Esophagus muscularis mucosa (tissue), 4 donors: ENCODE data around the gene KLHL42. TPM values are rescaled to one million over a fixed set of nuclear protein-coding genes. Genes with fewer than 3 reads are reported as not detected.

Experiments used
- DNase-seq: peaks from one replicate; pipeline ENCODE4 v3.0.0-alpha.2; 2017; ENCODE audit errors: extremely low spot score
- H3K27ac ChIP-seq, 4 donors: fragments of 200-600 bp; sonication (generic); replicated peaks in 1 of 4; 1 replicate in 3 of 4; 2 replicates in 1 of 4; pipeline ENCODE4 v1.5.1; 2016 to 2019; ENCODE audit warnings: mild to moderate bottlenecking in 1 of 4
- H3K27me3 ChIP-seq, 4 donors: fragments of 200-600 bp; sonication (generic); one replicate each; pipeline versions ENCODE4 v1.5.1 to v1.6.0; 2016 to 2019
- H3K36me3 ChIP-seq, 4 donors: fragments of 200-600 bp; sonication (generic); one replicate each; pipeline ENCODE4 v1.5.1; 2016 to 2019
- H3K4me1 ChIP-seq, 4 donors: fragments of 200-600 bp; sonication (generic); one replicate each; pipeline ENCODE4 v1.5.1; 2016 to 2019
- H3K4me3 ChIP-seq, 4 donors: fragments of 200-600 bp; sonication (generic); 1 replicate in 2 of 4; 2 replicates in 2 of 4; pipeline ENCODE4 v1.5.1; 2016 to 2019; ENCODE audit warnings: mild to moderate bottlenecking in 4 of 4, moderate library complexity in 1 of 4
- H3K9me3 ChIP-seq, 4 donors: fragments of 200-600 bp; sonication (generic); 1 replicate in 3 of 4; 2 replicates in 1 of 4; pipeline ENCODE4 v1.5.1; 2016 to 2019
- EP300 ChIP-seq: sonication (generic); formaldehyde crosslinking; IDR thresholded peaks from one replicate; pipeline ENCODE4 v1.6.1; 2017; ENCODE audit warnings: antibody characterized with exemption
- POLR2A ChIP-seq: fragments of 450-650 bp; IDR thresholded peaks from one replicate; pipeline ENCODE4 v1.6.1; 2017; ENCODE audit warnings: antibody characterized with exemption, moderate library complexity, mild to moderate bottlenecking, low read depth
- POLR2AphosphoS5 ChIP-seq, 2 donors: sonication (generic); formaldehyde crosslinking; IDR thresholded peaks; one replicate each; pipeline ENCODE4 v1.6.1; 2017; ENCODE audit warnings: antibody characterized with exemption in 2 of 2
- WGBS: methylation state at CpG from one replicate; pipeline ENCODE4 v1.1.5; 2018; 5-methylcytosine and 5-hydroxymethylcytosine counted together
- intact Hi-C: fragments of 100-400 bp; cut with DNase I; formaldehyde crosslinking; loops from one replicate; pipeline ENCODE4 v1.15.1; 2023
- total RNA-seq, 4 donors: library from RNA; depleted of rRNA; stranded (reverse); fragments of >200 nt; gene quantifications; one replicate each; pipeline versions ENCODE4 v1.1.0 to v1.2.1, GENCODE V29; 2016
- TF ChIP-seq, protein P1 (sequence below), 3 experiments: fragments of 200-600 bp in 2 of 3; fragments of 450-650 bp in 1 of 3; sonication (generic) in 2 of 3; IDR thresholded peaks; one replicate each; pipeline ENCODE4 v1.5.1; 2017 to 2019; ENCODE audit warnings: antibody characterized with exemption in 3 of 3, mild to moderate bottlenecking in 2 of 3, moderate library complexity in 1 of 3

The KLHL42 gene
- total RNA-seq, 4 donors from 2014 or later, result 66.1 to 134 (median 91.0) TPM

DNA sequence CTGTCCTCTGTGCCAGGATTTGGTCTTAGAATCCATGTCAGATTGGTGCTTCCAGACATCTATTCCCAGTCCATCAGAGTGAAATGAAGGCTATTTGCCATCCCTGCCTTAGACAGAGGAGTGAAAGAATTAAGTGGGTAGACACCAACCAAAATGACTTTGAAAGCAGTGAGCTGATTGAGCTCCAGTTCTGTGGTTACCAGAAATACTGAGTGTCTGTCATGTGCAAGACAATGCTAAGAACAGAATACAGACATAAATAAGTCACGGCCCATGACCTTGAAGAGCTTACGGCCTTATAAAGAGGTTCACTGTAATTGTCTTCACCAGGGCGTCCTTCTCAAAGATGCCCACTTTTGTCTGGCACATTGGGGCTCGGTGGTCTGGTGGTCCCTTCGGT is 21.6 kb downstream of the KLHL42 start:
- H3K36me3 ChIP-seq, result peaks cover 12 to 53% (median 28%) of the 10 kb centered on the region in 4 donors
- WGBS, result 94% methylated on average over 5 of the region's 5 CpGs
- no peaks in the 10 kb centered on the region for H3K4me1 ChIP-seq
- DNase-seq, result no peak
- intact Hi-C loops, result no loop called here
- no peaks in the 10 kb centered on the region for H3K9me3 ChIP-seq
- no peak overlapping the region for H3K4me3 ChIP-seq
- no peak overlapping the region for H3K27ac ChIP-seq
- TF ChIP-seq POLR2A (no peak), EP300 (no peak), POLR2AphosphoS5 (IDR thresholded peaks at IDR 0.05) (no peak)
- TF ChIP-seq, protein P1, sequence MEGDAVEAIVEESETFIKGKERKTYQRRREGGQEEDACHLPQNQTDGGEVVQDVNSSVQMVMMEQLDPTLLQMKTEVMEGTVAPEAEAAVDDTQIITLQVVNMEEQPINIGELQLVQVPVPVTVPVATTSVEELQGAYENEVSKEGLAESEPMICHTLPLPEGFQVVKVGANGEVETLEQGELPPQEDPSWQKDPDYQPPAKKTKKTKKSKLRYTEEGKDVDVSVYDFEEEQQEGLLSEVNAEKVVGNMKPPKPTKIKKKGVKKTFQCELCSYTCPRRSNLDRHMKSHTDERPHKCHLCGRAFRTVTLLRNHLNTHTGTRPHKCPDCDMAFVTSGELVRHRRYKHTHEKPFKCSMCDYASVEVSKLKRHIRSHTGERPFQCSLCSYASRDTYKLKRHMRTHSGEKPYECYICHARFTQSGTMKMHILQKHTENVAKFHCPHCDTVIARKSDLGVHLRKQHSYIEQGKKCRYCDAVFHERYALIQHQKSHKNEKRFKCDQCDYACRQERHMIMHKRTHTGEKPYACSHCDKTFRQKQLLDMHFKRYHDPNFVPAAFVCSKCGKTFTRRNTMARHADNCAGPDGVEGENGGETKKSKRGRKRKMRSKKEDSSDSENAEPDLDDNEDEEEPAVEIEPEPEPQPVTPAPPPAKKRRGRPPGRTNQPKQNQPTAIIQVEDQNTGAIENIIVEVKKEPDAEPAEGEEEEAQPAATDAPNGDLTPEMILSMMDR (IDR thresholded peaks at IDR 0.05), result no peak
- H3K27me3 ChIP-seq, result no peaks in the 10 kb centered on the region

DNA sequence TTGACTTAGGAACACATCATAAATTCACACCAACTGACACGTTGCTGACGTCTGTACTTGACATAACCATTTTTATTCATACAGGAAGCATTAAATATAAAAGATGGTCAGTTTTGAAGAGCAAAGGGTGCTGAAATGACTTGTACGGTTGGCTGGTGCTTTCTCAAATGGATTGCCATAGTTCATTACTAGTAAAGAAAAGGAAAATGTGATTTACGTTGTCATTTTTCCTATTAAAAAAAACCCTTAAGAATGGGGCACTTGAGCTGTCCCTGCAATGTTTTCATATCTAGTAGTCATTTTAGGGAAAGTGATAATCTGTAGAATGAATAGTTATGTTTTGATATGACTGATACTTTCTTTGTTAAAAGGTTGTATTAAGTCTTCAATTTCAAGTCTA is 22.5 kb downstream of the KLHL42 start:
- no peak overlapping the region for H3K27ac ChIP-seq
- no peak overlapping the region for H3K4me3 ChIP-seq
- intact Hi-C loops, result no loop called here
- H3K9me3 ChIP-seq, result no peaks in the 10 kb centered on the region
- DNase-seq, result no peak
- H3K4me1 ChIP-seq, result no peaks in the 10 kb centered on the region
- no peaks in the 10 kb centered on the region for H3K27me3 ChIP-seq
- 67% methylated on average over 4 of the region's 4 CpGs for WGBS
- H3K36me3 ChIP-seq, result peaks cover 9 to 45% (median 20%) of the 10 kb centered on the region in 4 donors
- TF ChIP-seq, protein P1 (IDR thresholded peaks at IDR 0.05), result no peak
- no peak for TF ChIP-seq POLR2AphosphoS5 (IDR thresholded peaks at IDR 0.05)
- no peak for TF ChIP-seq EP300
- TF ChIP-seq POLR2A, result no peak

DNA sequence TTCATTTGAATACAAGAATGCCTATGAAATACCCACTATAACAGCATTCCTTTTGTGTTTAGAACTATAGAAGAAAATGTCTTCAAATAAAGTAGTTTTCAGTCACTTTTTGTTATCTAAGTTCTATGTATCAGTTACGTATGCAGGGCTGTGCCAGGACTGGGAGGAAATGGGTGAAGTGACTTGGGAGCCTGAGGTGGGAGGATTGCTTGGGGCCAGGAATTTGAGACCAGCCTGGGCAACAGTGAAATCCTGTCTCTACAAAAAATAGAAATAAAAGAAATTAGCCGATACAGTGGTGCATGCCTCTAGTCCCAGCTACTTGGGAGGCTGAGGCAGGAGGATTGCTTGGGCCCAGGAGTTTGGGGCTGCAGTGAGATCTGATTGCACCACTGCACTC is 22.9 kb downstream of the KLHL42 start:
- Histone ChIP-seq H3K27me3 (no peaks in the 10 kb centered on the region), H3K4me1 (no peaks in the 10 kb centered on the region), H3K36me3 (peaks cover 5 to 40% (median 15%) of the 10 kb centered on the region in 4 donors), H3K27ac (no peak overlapping the region), H3K9me3 (no peaks in the 10 kb centered on the region), H3K4me3 (no peak overlapping the region)
- intact Hi-C loops, result no loop called here
- TF ChIP-seq, protein P1 (IDR thresholded peaks at IDR 0.05), result no peak
- no peak for TF ChIP-seq POLR2A
- TF ChIP-seq EP300, result no peak
- TF ChIP-seq POLR2AphosphoS5 (IDR thresholded peaks at IDR 0.05), result no peak
- no peak for DNase-seq
- 93% methylated on average over 2 of the region's 2 CpGs for WGBS

DNA sequence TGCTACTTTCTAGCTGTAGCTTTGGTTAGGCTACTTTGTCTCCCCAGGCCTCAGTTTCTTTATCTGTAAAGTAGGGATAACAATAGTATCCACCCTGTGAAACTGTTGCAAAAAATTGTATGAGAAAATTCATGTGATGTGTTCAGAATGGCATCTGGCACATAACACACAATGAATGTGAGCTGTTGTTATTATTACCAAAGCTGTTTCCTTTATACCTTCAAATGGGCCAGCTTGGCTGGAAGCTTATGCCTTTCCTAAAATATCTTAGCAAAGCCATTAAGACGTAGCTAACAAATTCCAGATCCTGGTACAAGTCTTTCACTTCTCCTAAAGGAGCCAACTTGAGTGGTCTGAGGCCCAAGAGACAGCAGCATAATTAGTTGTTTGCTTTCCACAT is 25.2 kb downstream of the KLHL42 start:
- Histone ChIP-seq H3K27me3 (no peaks in the 10 kb centered on the region), H3K27ac (no peak overlapping the region), H3K36me3 (peaks cover 0 to 18% (median 0%) of the 10 kb centered on the region in 4 donors), H3K9me3 (no peaks in the 10 kb centered on the region), H3K4me1 (no peaks in the 10 kb centered on the region), H3K4me3 (no peak overlapping the region)
- 21% methylated on average over 1 of the region's 1 CpG for WGBS
- TF ChIP-seq POLR2A (no peak), POLR2AphosphoS5 (IDR thresholded peaks at IDR 0.05) (no peak), EP300 (no peak)
- TF ChIP-seq, protein P1 (IDR thresholded peaks at IDR 0.05), result no peak
- no peak for DNase-seq
- intact Hi-C loops, result no loop called here

DNA sequence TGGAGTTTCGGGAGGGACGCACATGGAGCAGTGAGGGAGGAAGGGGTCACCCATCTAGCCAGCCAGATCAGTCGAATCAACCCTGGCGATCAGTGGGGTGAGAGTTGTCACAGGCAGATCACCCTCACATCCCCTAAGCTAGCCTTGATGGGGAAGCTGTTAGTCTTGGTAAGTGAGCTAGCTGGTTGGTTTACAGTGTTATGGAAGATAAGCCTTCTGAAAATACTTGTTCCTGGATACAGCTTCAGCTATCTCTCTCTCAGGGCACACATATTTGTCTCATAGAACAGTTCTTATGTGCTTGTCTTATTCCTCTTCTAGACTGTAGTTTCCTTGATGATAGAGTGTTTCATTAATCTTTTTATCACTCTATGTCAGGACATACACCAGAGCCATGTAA is 26.2 kb downstream of the KLHL42 start:
- TF ChIP-seq POLR2AphosphoS5 (IDR thresholded peaks at IDR 0.05) (no peak), EP300 (no peak), POLR2A (no peak)
- TF ChIP-seq, protein P1 (IDR thresholded peaks at IDR 0.05), result no peak
- intact Hi-C loops, result no loop called here
- no peaks in the 10 kb centered on the region for H3K27me3 ChIP-seq
- no peak overlapping the region for H3K4me3 ChIP-seq
- H3K4me1 ChIP-seq, result peaks cover 0 to 8% (median 1%) of the 10 kb centered on the region in 4 donors
- no peaks in the 10 kb centered on the region for H3K9me3 ChIP-seq
- DNase-seq, result no peak
- WGBS, result 82% methylated on average over 4 of the region's 4 CpGs
- H3K27ac ChIP-seq, result no peak overlapping the region
- peaks cover 0 to 8% (median 0%) of the 10 kb centered on the region in 4 donors for H3K36me3 ChIP-seq
